Uterus (tissue), 4 donors: Measurements from ENCODE around the gene ALDH8A1. TPM values are rescaled to one million over a fixed set of nuclear protein-coding genes. Genes with fewer than 3 reads are reported as not detected.

Source experiments
- DNase-seq, 2 donors: peaks; one replicate each; pipeline ENCODE4 v3.0.0-alpha.2; 2019 to 2020
- H3K27ac ChIP-seq, 2 donors: fragments of 200-600 bp; sonication (generic); 1 replicate in 1 of 2; 2 replicates in 1 of 2; pipeline ENCODE4 v1.5.1; 2016 to 2018
- H3K27me3 ChIP-seq, 2 donors: fragments of 200-600 bp; sonication (generic); one replicate each; pipeline ENCODE4 v1.5.1; 2018 to 2019; ENCODE audit warnings: control low read depth in 1 of 2
- H3K36me3 ChIP-seq, 2 donors: fragments of 200-600 bp; sonication (generic); one replicate each; pipeline ENCODE4 v1.5.1; 2019; ENCODE audit warnings: control low read depth in 1 of 2
- H3K4me1 ChIP-seq, 2 donors: fragments of 200-600 bp; sonication (generic); one replicate each; pipeline ENCODE4 v1.5.1; 2018 to 2019; ENCODE audit warnings: control low read depth in 1 of 2
- H3K4me3 ChIP-seq, 2 donors: fragments of 200-600 bp; sonication (generic); 1 replicate in 1 of 2; 2 replicates in 1 of 2; pipeline ENCODE4 v1.5.1; 2018 to 2019; ENCODE audit warnings: mild to moderate bottlenecking in 1 of 2
- H3K9me3 ChIP-seq, 2 donors: fragments of 200-600 bp; sonication (generic); one replicate each; pipeline ENCODE4 v1.5.1; 2019; ENCODE audit warnings: control low read depth in 1 of 2
- CTCF ChIP-seq, 4 experiments: fragments of 200-600 bp in 2 of 4; fragments of 450-650 bp in 2 of 4; sonication (generic) in 2 of 4; IDR thresholded peaks; one replicate each; pipeline ENCODE4 v1.5.1; 2016 to 2019; ENCODE audit warnings: antibody characterized with exemption in 4 of 4, mild to moderate bottlenecking in 2 of 4, moderate library complexity in 1 of 4
- POLR2A ChIP-seq, 2 donors: fragments of 450-650 bp; IDR thresholded peaks; one replicate each; pipeline ENCODE4 v1.6.1; 2016; ENCODE audit warnings: antibody characterized with exemption in 2 of 2, mild to moderate bottlenecking in 1 of 2, moderate library complexity in 1 of 2
- intact Hi-C: fragments of 100-400 bp; cut with DNase I; formaldehyde crosslinking; loops from one replicate; pipeline ENCODE4 v1.15.1; 2023; ENCODE audit warnings: low total_unique reads
- total RNA-seq, 4 donors: library from RNA; depleted of rRNA in 3 of 4; stranded (reverse); fragments of >200 nt in 3 of 4; gene quantifications; one replicate each; pipeline versions ENCODE4 v1.1.0 to v1.2.4, GENCODE V29; 2014 to 2023
- donor health status: DM: yes; HTN: yes; CAD: no.

Gene ALDH8A1
- total RNA-seq, 4 donors from 2014 or later = 0.55 to 1.4 TPM; not detected in 2

GRCh38 chr6:134980846-134981245 lies 30.9 kb upstream of the ALDH8A1 start:
- Histone ChIP-seq H3K4me3 (no peak overlapping the region), H3K27me3 (no peaks in the 10 kb centered on the region), H3K4me1 (no peaks in the 10 kb centered on the region), H3K9me3 (no peaks in the 10 kb centered on the region), H3K27ac (no peak overlapping the region), H3K36me3 (peaks cover 0 to 6% of the 10 kb centered on the region in 2 donors)
- no peak for DNase-seq
- TF ChIP-seq POLR2A (IDR thresholded peaks at IDR 0.05) (no peak), CTCF (IDR thresholded peaks at IDR 0.05) (no peak)
- intact Hi-C loops = no loop called here

DNA sequence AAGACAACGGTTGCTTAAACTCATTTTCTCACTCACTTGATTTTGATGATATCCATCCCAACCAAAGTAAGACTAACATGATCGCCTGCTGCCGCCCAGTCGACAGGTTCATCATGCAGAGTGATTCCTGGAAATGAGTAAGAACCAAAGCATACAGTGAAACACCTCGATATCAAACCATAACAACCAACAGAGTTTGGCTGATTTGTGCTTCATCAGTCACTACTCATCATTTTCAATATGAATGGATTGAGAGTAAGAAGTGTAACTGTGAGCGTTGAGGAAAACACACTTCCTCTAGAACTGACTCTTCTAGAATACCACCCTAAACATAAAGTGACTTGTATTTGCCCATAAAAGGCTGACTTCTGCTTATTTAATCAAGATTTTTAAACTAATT lies 29.2 kb upstream of the ALDH8A1 start:
- no peaks in the 10 kb centered on the region for H3K9me3 ChIP-seq
- H3K4me3 ChIP-seq = no peak overlapping the region
- no peak for DNase-seq
- H3K27ac ChIP-seq = no peak overlapping the region
- H3K27me3 ChIP-seq = no peaks in the 10 kb centered on the region
- intact Hi-C loops = no loop called here
- TF ChIP-seq CTCF (IDR thresholded peaks at IDR 0.05) = no peak
- TF ChIP-seq POLR2A (IDR thresholded peaks at IDR 0.05) = no peak
- no peaks in the 10 kb centered on the region for H3K4me1 ChIP-seq
- H3K36me3 ChIP-seq = peaks cover 0 to 6% of the 10 kb centered on the region in 2 donors

- H3K27me3 ChIP-seq = no peaks in the 10 kb centered on the region
- TF ChIP-seq POLR2A (IDR thresholded peaks at IDR 0.05) (no peak), CTCF (IDR thresholded peaks at IDR 0.05) (no peak)
- H3K4me1 ChIP-seq = no peaks in the 10 kb centered on the region
- H3K9me3 ChIP-seq = no peaks in the 10 kb centered on the region
- DNase-seq = no peak
- H3K4me3 ChIP-seq = no peak overlapping the region
- no peak overlapping the region for H3K27ac ChIP-seq
- peaks cover 0 to 6% of the 10 kb centered on the region in 2 donors for H3K36me3 ChIP-seq
- intact Hi-C loops = no loop called here
Measured at GRCh38 chr6:134974370-134974769, 24.5 kb upstream of the ALDH8A1 start.

DNA sequence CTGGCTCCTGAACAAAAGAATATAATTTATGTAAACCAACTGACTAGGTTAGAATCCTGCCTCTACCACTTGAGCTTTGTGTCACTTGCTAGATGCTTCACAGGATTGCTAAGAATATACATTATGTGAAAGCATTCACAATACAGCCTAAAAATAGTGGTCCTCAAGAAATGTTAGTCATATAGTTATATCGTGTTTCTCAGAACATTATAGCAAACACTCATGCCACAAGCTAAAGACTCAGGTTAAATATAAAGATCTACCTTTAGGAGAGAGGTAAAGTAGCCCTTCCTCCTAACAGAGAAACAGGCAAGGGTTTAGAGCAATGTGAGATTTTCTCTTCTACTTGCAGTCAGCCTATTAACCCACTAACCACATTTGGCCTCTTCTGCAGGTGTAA lies 17.8 kb upstream of the ALDH8A1 start:
- H3K36me3 ChIP-seq = no peaks in the 10 kb centered on the region
- H3K27ac ChIP-seq = no peak overlapping the region
- no peak overlapping the region for H3K4me3 ChIP-seq
- no peak for TF ChIP-seq CTCF (IDR thresholded peaks at IDR 0.05)
- TF ChIP-seq POLR2A (IDR thresholded peaks at IDR 0.05) = no peak
- no peaks in the 10 kb centered on the region for H3K27me3 ChIP-seq
- intact Hi-C loops = no loop called here
- no peaks in the 10 kb centered on the region for H3K9me3 ChIP-seq
- DNase-seq = no peak
- no peaks in the 10 kb centered on the region for H3K4me1 ChIP-seq

DNA sequence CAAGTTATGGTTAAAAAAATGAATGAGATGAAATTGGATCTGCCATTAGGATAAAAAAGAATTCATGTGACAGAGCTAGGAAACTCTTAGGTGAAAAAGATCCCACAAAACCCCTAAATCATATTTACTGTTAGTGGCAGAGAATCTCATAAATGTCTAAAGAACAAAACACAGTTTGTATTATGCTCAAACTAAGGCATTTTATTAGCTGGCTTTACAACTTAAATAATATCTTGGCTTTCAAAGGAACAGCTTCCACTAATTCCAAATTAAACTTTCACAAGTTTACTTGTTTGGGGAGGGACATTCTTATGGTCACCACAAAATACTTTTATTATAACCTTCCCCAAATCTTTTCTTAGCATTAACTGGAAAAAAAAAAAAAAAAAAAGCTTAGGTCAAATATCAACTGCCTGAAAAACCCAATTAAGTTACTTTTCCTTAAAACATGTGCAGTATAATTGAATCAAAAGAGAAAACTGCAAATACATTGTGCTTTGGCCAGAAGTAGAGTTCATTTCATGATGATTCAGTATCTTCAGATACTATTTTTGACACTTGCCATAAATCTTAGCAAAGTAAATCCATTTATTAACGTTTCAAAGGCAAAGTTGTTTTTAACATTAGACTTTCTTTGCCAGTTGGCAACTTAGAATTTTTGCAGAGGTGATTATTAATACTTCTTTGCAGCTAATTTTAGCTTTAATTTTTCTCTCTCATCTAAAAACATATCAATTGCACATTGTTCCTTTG lies 14.7 kb upstream of the ALDH8A1 start:
- Histone ChIP-seq H3K27ac (no peak overlapping the region), H3K36me3 (no peaks in the 10 kb centered on the region), H3K4me1 (no peaks in the 10 kb centered on the region), H3K9me3 (no peaks in the 10 kb centered on the region), H3K4me3 (no peak overlapping the region), H3K27me3 (no peaks in the 10 kb centered on the region)
- no peak for DNase-seq
- intact Hi-C loops = no loop called here
- TF ChIP-seq POLR2A (IDR thresholded peaks at IDR 0.05) (no peak), CTCF (IDR thresholded peaks at IDR 0.05) (no peak)
